PC-9 (cell line): ENCODE results near the gene DCST2. TPM values are rescaled to one million over a fixed set of nuclear protein-coding genes. Genes with fewer than 3 reads are reported as not detected.

Experiments
- BruUV-seq: library from RNA; stranded (reverse); fragments of 400-500 nt; replicated peaks from 2 replicates; lab custom pipeline; 2021; lab: Mats Ljungman, UMichigan
- CTCF ChIA-PET: fragments of 300-600 bp; sonication (Branson Sonifier 250); formaldehyde crosslinking; loops from one replicate; lab custom pipeline; 2022; ENCODE audit warnings: antibody characterized with exemption; lab: Charles Lee
- POLR2A ChIA-PET: fragments of 300-600 bp; sonication (Branson Sonifier 250); formaldehyde crosslinking; loops from one replicate; lab custom pipeline; 2022; ENCODE audit warnings: antibody characterized with exemption; ENCODE audit not compliant: unreplicated experiment; lab: Charles Lee
- DNase-seq, 2 experiments: peaks; one replicate each; pipeline versions ENCODE4 v3.0.0 to v3.0.0-alpha.2; 2015 to 2022; ENCODE audit warnings: mixed read lengths in 1 of 2
- H2AFZ ChIP-seq: fragments of 200-600 bp; sonication (generic); 2 replicates; pipeline ENCODE4 v1.8.1; 2017; ENCODE audit warnings: antibody characterized with exemption
- H3F3A ChIP-seq: fragments of 200-600 bp; sonication (generic); 2 replicates; pipeline ENCODE4 v1.8.1; 2017; ENCODE audit warnings: antibody characterized with exemption, mild to moderate bottlenecking, low read depth; ENCODE audit not compliant: insufficient read depth
- H3K27ac ChIP-seq: fragments of 200-600 bp; sonication (generic); 2 replicates; pipeline ENCODE4 v1.6.1; 2016; ENCODE audit warnings: mixed run types
- H3K27me3 ChIP-seq: fragments of 200-600 bp; sonication (generic); 2 replicates; pipeline ENCODE4 v1.6.1; 2016; ENCODE audit warnings: low read depth, mixed run types; ENCODE audit not compliant: insufficient read depth
- H3K36me3 ChIP-seq: fragments of 200-600 bp; sonication (generic); 2 replicates; pipeline ENCODE4 v1.6.1; 2016; ENCODE audit warnings: low read depth, mixed run types
- H3K4me1 ChIP-seq: fragments of 200-600 bp; sonication (generic); replicated peaks from 2 replicates; pipeline ENCODE4 v1.6.1; 2016; ENCODE audit warnings: mixed run types; ENCODE audit not compliant: insufficient read depth
- H3K4me2 ChIP-seq: fragments of 200-600 bp; sonication (generic); 2 replicates; pipeline ENCODE4 v1.6.1; 2017; ENCODE audit warnings: mixed run types
- H3K4me3 ChIP-seq: fragments of 200-600 bp; sonication (generic); 2 replicates; pipeline ENCODE4 v1.6.1; 2016; ENCODE audit warnings: mixed run types
- H3K79me2 ChIP-seq: fragments of 200-600 bp; sonication (generic); 2 replicates; pipeline ENCODE4 v1.6.1; 2017; ENCODE audit warnings: low read depth, mixed run types
- H3K9me2 ChIP-seq: fragments of 200-600 bp; sonication (generic); 2 replicates; pipeline ENCODE4 v1.8.1; 2017; ENCODE audit warnings: mild to moderate bottlenecking; ENCODE audit not compliant: insufficient read depth
- H3K9me3 ChIP-seq: fragments of 200-600 bp; sonication (generic); 2 replicates; pipeline ENCODE4 v1.8.1; 2016; ENCODE audit warnings: low read depth; ENCODE audit not compliant: insufficient read depth
- H4K20me1 ChIP-seq: fragments of 200-600 bp; sonication (generic); 2 replicates; pipeline ENCODE4 v1.8.1; 2017; ENCODE audit not compliant: insufficient read depth
- EZH2 ChIP-seq: fragments of 200-600 bp; sonication (generic); IDR thresholded peaks from 2 replicates; pipeline ENCODE4 v1.8.0; 2017; ENCODE audit warnings: antibody characterized with exemption, low read depth
- intact Hi-C: fragments of 100-400 bp; cut with micrococcal nuclease; formaldehyde crosslinking; loops from one replicate; pipeline ENCODE4 v1.10.0; 2022; ENCODE audit not compliant: unreplicated experiment
- total RNA-seq: library from RNA; stranded (reverse); gene quantifications from 2 replicates; pipeline ENCODE4 v1.2.3, GENCODE V29; 2021
- TF ChIP-seq, protein P1 (sequence below): fragments of 200-600 bp; sonication (generic); conservative IDR thresholded peaks from 2 replicates; pipeline ENCODE4 v1.6.1; 2017; ENCODE audit warnings: mixed run types, antibody characterized with exemption, mild to moderate bottlenecking, moderate library complexity

The DCST2 gene
- total RNA-seq, 1 experiment from 2014 or later: 4.4 TPM

DNA sequence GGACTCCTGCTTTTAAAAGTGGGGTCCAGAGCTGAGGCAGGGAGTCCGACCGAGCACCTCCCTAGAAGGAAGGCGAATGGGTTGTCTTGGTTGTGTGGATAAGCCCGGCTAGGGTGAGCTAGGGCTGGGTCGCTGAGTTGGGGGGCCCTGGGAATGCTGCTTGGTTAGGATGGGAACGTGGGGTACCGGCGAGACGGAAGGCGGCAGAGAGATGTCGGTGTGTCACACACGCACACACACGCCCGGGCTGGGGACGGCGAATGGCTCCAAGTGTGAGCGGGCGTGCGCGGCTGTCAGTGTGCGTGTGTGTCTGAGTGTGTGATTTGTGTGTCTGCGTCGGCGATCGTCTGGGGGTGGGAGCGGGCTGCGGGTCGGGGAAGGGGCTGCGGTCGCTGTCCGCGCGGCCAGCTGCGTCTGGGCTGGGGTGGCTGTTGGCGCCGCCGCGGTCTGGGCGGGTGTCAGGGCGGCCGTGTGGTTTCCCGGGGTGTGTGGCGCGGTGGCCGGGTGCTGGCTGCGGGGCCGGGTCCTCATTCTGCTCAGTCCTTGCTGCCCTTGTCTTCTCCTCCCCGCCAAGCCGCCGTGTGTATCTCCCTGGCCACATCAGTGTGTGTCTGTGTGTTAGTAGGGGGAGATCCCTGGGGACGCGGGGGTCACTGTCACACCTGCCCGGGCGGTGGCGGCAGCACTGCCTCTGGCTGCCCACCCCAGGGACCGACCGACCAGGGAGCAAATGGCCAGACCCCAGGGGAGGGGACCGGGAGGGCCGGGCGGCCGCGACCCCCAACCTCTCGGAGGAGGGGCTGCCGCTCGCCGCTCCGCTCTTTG is 46.1 kb upstream of the DCST2 start:
- CTCF ChIA-PET: no interaction called here
- Histone ChIP-seq H2AFZ (no peak overlapping the region), H3F3A (peaks cover 35% of the 10 kb centered on the region; the same call in 1 of the 2 replicates), H3K27ac (no peak overlapping the region), H3K36me3 (no peaks in the 10 kb centered on the region), H3K9me2 (no peaks in the 10 kb centered on the region), H3K79me2 (no peaks in the 10 kb centered on the region), H3K4me2 (peak overlapping the region; percentile 88), H3K27me3 (peaks cover 35% of the 10 kb centered on the region), H3K4me3 (peak overlapping the region; percentile 63; the same call in 1 of the 2 replicates), H3K9me3 (no peaks in the 10 kb centered on the region), H4K20me1 (no peaks in the 10 kb centered on the region), H3K4me1 (peaks cover 62% of the 10 kb centered on the region)
- intact Hi-C loops: no loop called here
- POLR2A ChIA-PET: interaction anchor here (0.7 kb wide), 1 partner anchor 1371 kb away, joined by 9 read pairs; no protein-coding TSS in a partner anchor
- TF ChIP-seq, protein P1, sequence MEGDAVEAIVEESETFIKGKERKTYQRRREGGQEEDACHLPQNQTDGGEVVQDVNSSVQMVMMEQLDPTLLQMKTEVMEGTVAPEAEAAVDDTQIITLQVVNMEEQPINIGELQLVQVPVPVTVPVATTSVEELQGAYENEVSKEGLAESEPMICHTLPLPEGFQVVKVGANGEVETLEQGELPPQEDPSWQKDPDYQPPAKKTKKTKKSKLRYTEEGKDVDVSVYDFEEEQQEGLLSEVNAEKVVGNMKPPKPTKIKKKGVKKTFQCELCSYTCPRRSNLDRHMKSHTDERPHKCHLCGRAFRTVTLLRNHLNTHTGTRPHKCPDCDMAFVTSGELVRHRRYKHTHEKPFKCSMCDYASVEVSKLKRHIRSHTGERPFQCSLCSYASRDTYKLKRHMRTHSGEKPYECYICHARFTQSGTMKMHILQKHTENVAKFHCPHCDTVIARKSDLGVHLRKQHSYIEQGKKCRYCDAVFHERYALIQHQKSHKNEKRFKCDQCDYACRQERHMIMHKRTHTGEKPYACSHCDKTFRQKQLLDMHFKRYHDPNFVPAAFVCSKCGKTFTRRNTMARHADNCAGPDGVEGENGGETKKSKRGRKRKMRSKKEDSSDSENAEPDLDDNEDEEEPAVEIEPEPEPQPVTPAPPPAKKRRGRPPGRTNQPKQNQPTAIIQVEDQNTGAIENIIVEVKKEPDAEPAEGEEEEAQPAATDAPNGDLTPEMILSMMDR: no peak
- peak; percentile 67; the same call in 1 of the 2 replicates for TF ChIP-seq EZH2
- peak in 1 of 2 experiments; percentile 26 for DNase-seq
- BruUV-seq: no TSS peak

DNA sequence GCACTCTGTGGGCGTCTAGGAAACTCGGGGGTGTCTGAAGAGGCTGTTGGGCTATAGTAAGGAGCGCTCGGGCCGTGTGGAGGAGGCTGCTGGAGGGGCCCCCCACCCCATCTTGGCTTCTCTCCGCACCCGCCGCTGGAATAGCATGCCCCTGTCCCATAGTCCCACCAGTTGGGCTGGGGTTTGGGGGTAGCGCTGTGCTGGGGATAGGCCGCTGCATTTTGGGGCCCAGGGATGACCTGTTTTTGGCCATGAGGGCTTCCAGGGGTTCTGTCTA is 45.6 kb upstream of the DCST2 start:
- Histone ChIP-seq H4K20me1 (no peaks in the 10 kb centered on the region), H3K4me1 (peaks cover 58% of the 10 kb centered on the region), H3K36me3 (no peaks in the 10 kb centered on the region), H3K27ac (no peak overlapping the region), H3K9me2 (no peaks in the 10 kb centered on the region), H3K4me3 (peak overlapping the region; percentile 63; the same call in 1 of the 2 replicates), H3F3A (peaks cover 35% of the 10 kb centered on the region; the same call in 1 of the 2 replicates), H3K79me2 (no peaks in the 10 kb centered on the region), H3K27me3 (peaks cover 35% of the 10 kb centered on the region), H3K9me3 (no peaks in the 10 kb centered on the region), H3K4me2 (peak overlapping the region; percentile 88), H2AFZ (0 out of 2 replicates have a peak overlapping the region, but pooled peaks have one; percentile 61)
- DNase-seq: no peak
- intact Hi-C loops: no loop called here
- TF ChIP-seq, protein P1: no peak
- no peak for TF ChIP-seq EZH2
- BruUV-seq: no TSS peak
- ChIA-PET POLR2A (interaction anchor here (0.7 to 0.8 kb wide), 2 partner anchors 616 to 1370 kb away, joined by 6 to 9 read pairs; no protein-coding TSS in a partner anchor), CTCF (interaction anchor here (0.5 kb wide), 1 partner anchor 115 kb away, joined by 3 read pairs; no protein-coding TSS in a partner anchor)

DNA sequence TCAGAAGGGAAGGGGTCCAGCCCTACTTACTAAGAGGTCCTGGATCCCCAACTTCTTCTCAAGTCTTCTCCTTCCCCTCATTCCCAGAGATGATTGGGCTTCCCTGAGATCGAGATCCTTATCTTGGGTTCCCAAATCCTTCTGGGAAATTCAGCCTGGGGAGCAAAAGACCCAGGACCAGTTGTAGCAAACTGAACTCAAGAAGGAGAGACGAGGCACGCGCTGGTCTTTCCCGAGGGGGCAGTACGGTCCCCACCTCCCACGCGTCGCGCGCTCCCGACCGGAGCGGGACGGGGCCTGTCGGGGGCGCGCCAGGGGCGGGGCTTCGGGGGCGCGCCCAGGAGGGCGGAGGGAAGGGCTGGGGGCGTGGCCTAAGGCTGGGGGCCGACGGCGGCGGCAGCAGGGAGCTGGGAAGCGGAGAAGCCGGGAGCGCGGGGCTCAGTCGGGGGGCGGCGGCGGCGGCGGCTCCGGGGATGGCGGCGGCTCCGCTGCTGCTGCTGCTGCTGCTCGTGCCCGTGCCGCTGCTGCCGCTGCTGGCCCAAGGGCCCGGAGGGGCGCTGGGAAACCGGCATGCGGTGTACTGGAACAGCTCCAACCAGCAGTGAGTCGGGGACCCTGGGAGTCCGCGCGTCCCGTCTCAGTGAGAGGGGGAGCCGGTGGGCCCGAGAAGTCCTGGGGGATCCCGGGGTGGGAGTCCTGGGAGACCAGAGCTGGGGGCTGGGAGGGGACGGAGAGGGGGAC is 45.1 kb upstream of the DCST2 start, which contains the start of gene EFNA3:
Gene EFNA3, plus strand, starts transcription at position 369 of the 741 bp plus-strand sequence. Its CDS starts 105 bp downstream, at position 474.
- BruUV-seq: no TSS peak
- no peaks in the 10 kb centered on the region for H3K36me3 ChIP-seq
- H4K20me1 ChIP-seq: no peaks in the 10 kb centered on the region
- TF ChIP-seq EZH2: no peak
- TF ChIP-seq, protein P1: no peak
- H3K27ac ChIP-seq: no peak within 1 kb of the TSS
- H3K27me3 ChIP-seq: peaks cover 35% of the 10 kb centered on the region
- intact Hi-C loops: no loop called here
- peaks cover 53% of the 10 kb centered on the region for H3K4me1 ChIP-seq
- H2AFZ ChIP-seq: peak within 1 kb of the TSS; percentile 61; the same call in 1 of the 2 replicates
- H3F3A ChIP-seq: peaks cover 32% of the 10 kb centered on the region; the same call in 1 of the 2 replicates
- H3K4me2 ChIP-seq: peak within 1 kb of the TSS; percentile 88
- H3K4me3 ChIP-seq: peak within 1 kb of the TSS; percentile 63; the same call in 1 of the 2 replicates
- no peaks in the 10 kb centered on the region for H3K9me3 ChIP-seq
- H3K79me2 ChIP-seq: no peaks in the 10 kb centered on the region
- no peaks in the 10 kb centered on the region for H3K9me2 ChIP-seq
- peak; percentile 33 to 73 for DNase-seq
- ChIA-PET POLR2A (interaction anchor here (0.7 to 0.8 kb wide), 2 partner anchors 615 to 1370 kb away, joined by 6 to 9 read pairs; no protein-coding TSS in a partner anchor), CTCF (interaction anchor here (0.5 kb wide), 1 partner anchor 115 kb away, joined by 3 read pairs; no protein-coding TSS in a partner anchor)
